T-helper 2 cell treated with Interferon-gamma antibody and Interleukin-4, amounts not matched to agents 5 μg/mL and 100 μg/mL, for 36 hours (primary cell): ENCODE measurements around the gene TGM3.

Source experiments
- DNase-seq: peaks from one replicate; pipeline ENCODE4 v3.0.0; 2021; ENCODE audit warnings: low spot score
- H3K27ac Mint-ChIP-seq: one replicate; pipeline ENCODE4 v1.8.0; 2021; ENCODE audit warnings: mild to moderate bottlenecking, mixed read lengths
- H3K27me3 Mint-ChIP-seq: one replicate; pipeline ENCODE4 v1.8.0; 2021; ENCODE audit warnings: low read depth, mixed read lengths
- H3K36me3 Mint-ChIP-seq: one replicate; pipeline ENCODE4 v1.8.0; 2021; ENCODE audit warnings: low read depth, mixed read lengths
- H3K4me1 Mint-ChIP-seq: one replicate; pipeline ENCODE4 v1.8.0; 2021; ENCODE audit warnings: low read depth, mixed read lengths
- H3K4me3 Mint-ChIP-seq: one replicate; pipeline ENCODE4 v1.8.0; 2022; ENCODE audit warnings: mild to moderate bottlenecking, moderate library complexity, mixed read lengths
- H3K9me3 Mint-ChIP-seq: one replicate; pipeline ENCODE4 v1.8.0; 2021; ENCODE audit warnings: mixed read lengths

TGM3 gene

GRCh38 chr20:2293486-2293885, 2.3 kb upstream of the TGM3 start:
- no peak overlapping the region for H3K4me3 Mint-ChIP-seq
- H3K9me3 Mint-ChIP-seq = no peaks in the 10 kb centered on the region
- no peaks in the 10 kb centered on the region for H3K36me3 Mint-ChIP-seq
- DNase-seq = no peak
- no peak overlapping the region for H3K27ac Mint-ChIP-seq
- H3K4me1 Mint-ChIP-seq = peaks cover 6% of the 10 kb centered on the region
- H3K27me3 Mint-ChIP-seq = no peaks in the 10 kb centered on the region

GRCh38 chr20:2293971-2294370, 1.8 kb upstream of the TGM3 start:
- DNase-seq = no peak
- no peaks in the 10 kb centered on the region for H3K9me3 Mint-ChIP-seq
- no peak overlapping the region for H3K27ac Mint-ChIP-seq
- no peak overlapping the region for H3K4me3 Mint-ChIP-seq
- no peaks in the 10 kb centered on the region for H3K36me3 Mint-ChIP-seq
- peaks cover 3% of the 10 kb centered on the region for H3K4me1 Mint-ChIP-seq
- no peaks in the 10 kb centered on the region for H3K27me3 Mint-ChIP-seq

GRCh38 chr20:2295286-2295685, 515 bp upstream of the TGM3 start:
- Mint-ChIP-seq H3K9me3 (no peaks in the 10 kb centered on the region), H3K27me3 (peaks cover 2% of the 10 kb centered on the region), H3K4me3 (no peak overlapping the region), H3K27ac (no peak overlapping the region), H3K4me1 (no peaks in the 10 kb centered on the region), H3K36me3 (no peaks in the 10 kb centered on the region)
- DNase-seq = no peak

- H3K4me1 Mint-ChIP-seq = peaks cover 3% of the 10 kb centered on the region
- no peak for DNase-seq
- H3K36me3 Mint-ChIP-seq = no peaks in the 10 kb centered on the region
- H3K9me3 Mint-ChIP-seq = no peaks in the 10 kb centered on the region
- H3K4me3 Mint-ChIP-seq = no peak overlapping the region
- H3K27ac Mint-ChIP-seq = no peak overlapping the region
- peaks cover 2% of the 10 kb centered on the region for H3K27me3 Mint-ChIP-seq
Measured at GRCh38 chr20:2296524-2297356, 939 bp downstream of the TGM3 start.

- H3K9me3 Mint-ChIP-seq = no peaks in the 10 kb centered on the region
- H3K4me3 Mint-ChIP-seq = no peak overlapping the region
- no peak for DNase-seq
- peaks cover 3% of the 10 kb centered on the region for H3K4me1 Mint-ChIP-seq
- H3K36me3 Mint-ChIP-seq = no peaks in the 10 kb centered on the region
- peaks cover 2% of the 10 kb centered on the region for H3K27me3 Mint-ChIP-seq
- no peak overlapping the region for H3K27ac Mint-ChIP-seq
Measured at GRCh38 chr20:2297357-2297728, 1.5 kb downstream of the TGM3 start.

GRCh38 chr20:2298116-2298515, 2.3 kb downstream of the TGM3 start:
- H3K27ac Mint-ChIP-seq = no peak overlapping the region
- H3K27me3 Mint-ChIP-seq = peaks cover 2% of the 10 kb centered on the region
- H3K36me3 Mint-ChIP-seq = no peaks in the 10 kb centered on the region
- no peaks in the 10 kb centered on the region for H3K9me3 Mint-ChIP-seq
- H3K4me1 Mint-ChIP-seq = peaks cover 3% of the 10 kb centered on the region
- no peak overlapping the region for H3K4me3 Mint-ChIP-seq
- no peak for DNase-seq

GRCh38 chr20:2298701-2299100, 2.9 kb downstream of the TGM3 start:
- H3K36me3 Mint-ChIP-seq = no peaks in the 10 kb centered on the region
- DNase-seq = no peak
- H3K27ac Mint-ChIP-seq = no peak overlapping the region
- peaks cover 3% of the 10 kb centered on the region for H3K4me1 Mint-ChIP-seq
- no peaks in the 10 kb centered on the region for H3K9me3 Mint-ChIP-seq
- peaks cover 2% of the 10 kb centered on the region for H3K27me3 Mint-ChIP-seq
- H3K4me3 Mint-ChIP-seq = no peak overlapping the region

- no peaks in the 10 kb centered on the region for H3K9me3 Mint-ChIP-seq
- peaks cover 3% of the 10 kb centered on the region for H3K4me1 Mint-ChIP-seq
- peaks cover 2% of the 10 kb centered on the region for H3K27me3 Mint-ChIP-seq
- no peak overlapping the region for H3K27ac Mint-ChIP-seq
- no peaks in the 10 kb centered on the region for H3K36me3 Mint-ChIP-seq
- no peak for DNase-seq
- H3K4me3 Mint-ChIP-seq = no peak overlapping the region
Measured at GRCh38 chr20:2299301-2299700, 3.5 kb downstream of the TGM3 start.

- no peak overlapping the region for H3K4me3 Mint-ChIP-seq
- no peaks in the 10 kb centered on the region for H3K36me3 Mint-ChIP-seq
- no peaks in the 10 kb centered on the region for H3K9me3 Mint-ChIP-seq
- H3K4me1 Mint-ChIP-seq = peaks cover 3% of the 10 kb centered on the region
- peaks cover 2% of the 10 kb centered on the region for H3K27me3 Mint-ChIP-seq
- no peak overlapping the region for H3K27ac Mint-ChIP-seq
- no peak for DNase-seq
Measured at GRCh38 chr20:2300002-2300401, 4.2 kb downstream of the TGM3 start.

- no peaks in the 10 kb centered on the region for H3K9me3 Mint-ChIP-seq
- no peak overlapping the region for H3K27ac Mint-ChIP-seq
Measured at GRCh38 chr20:2300420-2300819, 4.6 kb downstream of the TGM3 start.

GRCh38 chr20:2301164-2301622, 5.4 kb downstream of the TGM3 start:
- peaks cover 2% of the 10 kb centered on the region for H3K27me3 Mint-ChIP-seq
- no peaks in the 10 kb centered on the region for H3K36me3 Mint-ChIP-seq
- H3K27ac Mint-ChIP-seq = no peak overlapping the region
- DNase-seq = no peak
- no peak overlapping the region for H3K4me3 Mint-ChIP-seq
- H3K9me3 Mint-ChIP-seq = no peaks in the 10 kb centered on the region
- H3K4me1 Mint-ChIP-seq = peaks cover 3% of the 10 kb centered on the region

More at GRCh38 chr20:2300420-2300819, 4.6 kb downstream of the TGM3 start:
- H3K4me1 Mint-ChIP-seq = peaks cover 3% of the 10 kb centered on the region
- no peaks in the 10 kb centered on the region for H3K36me3 Mint-ChIP-seq
- DNase-seq = no peak
- peaks cover 2% of the 10 kb centered on the region for H3K27me3 Mint-ChIP-seq
- H3K4me3 Mint-ChIP-seq = no peak overlapping the region

- no peak overlapping the region for H3K27ac Mint-ChIP-seq
- no peaks in the 10 kb centered on the region for H3K36me3 Mint-ChIP-seq
- H3K9me3 Mint-ChIP-seq = no peaks in the 10 kb centered on the region
- H3K4me1 Mint-ChIP-seq = peaks cover 3% of the 10 kb centered on the region
- H3K4me3 Mint-ChIP-seq = no peak overlapping the region
- DNase-seq = no peak
- H3K27me3 Mint-ChIP-seq = peaks cover 2% of the 10 kb centered on the region
Measured at GRCh38 chr20:2302384-2303060, 6.7 kb downstream of the TGM3 start.

- Mint-ChIP-seq H3K27ac (no peak overlapping the region), H3K4me1 (peaks cover 3% of the 10 kb centered on the region), H3K4me3 (no peak overlapping the region), H3K9me3 (no peaks in the 10 kb centered on the region), H3K27me3 (peaks cover 2% of the 10 kb centered on the region), H3K36me3 (no peaks in the 10 kb centered on the region)
- DNase-seq = no peak
Measured at GRCh38 chr20:2303673-2304072, 7.9 kb downstream of the TGM3 start.

- no peak overlapping the region for H3K4me3 Mint-ChIP-seq
- H3K9me3 Mint-ChIP-seq = no peaks in the 10 kb centered on the region
- H3K27me3 Mint-ChIP-seq = peaks cover 2% of the 10 kb centered on the region
- H3K36me3 Mint-ChIP-seq = no peaks in the 10 kb centered on the region
- DNase-seq = no peak
- peaks cover 3% of the 10 kb centered on the region for H3K4me1 Mint-ChIP-seq
- no peak overlapping the region for H3K27ac Mint-ChIP-seq
Measured at GRCh38 chr20:2304180-2304579, 8.4 kb downstream of the TGM3 start.
